GM12873 (cell line): ENCODE measurements around the gene HCN4.

ENCODE experiments used
- CTCF ChIP-seq: IDR thresholded peaks from 2 replicates; pipeline ENCODE4 v1.5.1; 2012; ENCODE audit warnings: low read depth, mild to moderate bottlenecking, moderate library complexity, low read length, control low read depth; ENCODE audit not compliant: insufficient read depth; ENCODE audit errors: missing control alignments

Gene HCN4

GRCh38 chr15:73393336-73393735 is 24.6 kb upstream of the HCN4 start:
- TF ChIP-seq CTCF = no peak

- TF ChIP-seq CTCF = no peak
These were observed 23.3 kb upstream of the HCN4 start for GRCh38 chr15:73392025-73392424.

DNA sequence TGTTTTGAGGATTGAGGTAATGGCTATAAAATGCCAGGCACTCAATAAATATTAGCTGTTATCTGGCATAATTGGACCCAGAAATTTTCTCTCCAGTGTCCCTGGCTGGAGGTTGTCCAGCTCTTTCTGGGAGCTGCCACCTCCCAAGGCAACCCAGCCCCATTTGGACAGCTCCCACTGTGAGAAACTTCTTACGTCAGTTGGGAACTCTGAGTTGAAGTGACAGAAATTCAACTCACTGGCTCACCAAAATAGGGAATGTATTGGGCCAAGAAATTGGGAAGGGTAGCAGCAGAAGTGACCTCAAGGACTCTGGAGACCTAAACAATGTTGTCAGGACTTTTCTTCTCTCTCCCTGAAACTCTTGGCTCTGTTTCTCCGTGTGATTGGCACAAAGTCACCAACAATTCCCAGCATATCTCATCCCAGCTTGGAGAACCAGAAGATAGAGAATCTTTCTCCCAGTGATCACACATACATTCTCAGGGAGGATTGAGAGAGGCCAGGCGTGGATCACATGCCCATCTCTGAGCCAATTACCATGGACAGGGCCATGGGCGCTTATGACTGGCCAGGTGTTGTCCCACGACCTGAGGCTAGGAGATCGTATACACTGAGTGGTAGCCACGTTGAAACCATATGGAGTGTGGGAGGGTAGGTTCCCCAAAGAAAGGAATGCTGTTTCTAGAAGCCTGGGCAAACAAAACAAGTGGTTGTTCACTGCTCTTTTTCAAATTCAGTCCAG is 22.5 kb upstream of the HCN4 start:
- TF ChIP-seq CTCF = no peak

DNA sequence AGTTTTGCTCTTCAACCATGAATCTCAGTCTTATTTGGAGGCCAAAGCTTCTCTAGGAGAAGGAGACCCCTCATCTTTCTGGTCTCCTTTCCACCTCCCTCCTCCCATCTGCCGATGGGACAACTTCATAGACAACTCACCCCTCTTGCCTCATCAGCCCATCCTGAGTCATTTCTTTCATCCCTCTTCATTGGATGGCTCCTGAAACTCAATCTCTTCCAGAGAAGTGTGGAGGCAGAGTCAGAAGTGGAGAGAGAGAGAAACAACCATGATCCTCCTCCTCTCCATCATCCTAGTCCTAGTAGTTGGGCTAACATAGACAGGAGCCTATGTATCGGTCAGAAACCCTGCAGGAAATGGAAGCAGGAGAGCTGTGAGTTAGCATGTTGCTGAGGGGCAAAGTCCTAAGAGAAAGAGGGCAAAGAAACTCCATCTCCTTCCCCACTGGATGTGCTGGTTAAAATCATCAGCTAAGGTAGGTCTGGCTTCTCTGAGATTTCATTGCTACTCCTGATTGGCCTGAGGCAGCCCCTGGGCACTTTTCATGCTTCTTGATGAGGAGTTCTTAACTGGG is 21.3 kb upstream of the HCN4 start:
- TF ChIP-seq CTCF = no peak

DNA sequence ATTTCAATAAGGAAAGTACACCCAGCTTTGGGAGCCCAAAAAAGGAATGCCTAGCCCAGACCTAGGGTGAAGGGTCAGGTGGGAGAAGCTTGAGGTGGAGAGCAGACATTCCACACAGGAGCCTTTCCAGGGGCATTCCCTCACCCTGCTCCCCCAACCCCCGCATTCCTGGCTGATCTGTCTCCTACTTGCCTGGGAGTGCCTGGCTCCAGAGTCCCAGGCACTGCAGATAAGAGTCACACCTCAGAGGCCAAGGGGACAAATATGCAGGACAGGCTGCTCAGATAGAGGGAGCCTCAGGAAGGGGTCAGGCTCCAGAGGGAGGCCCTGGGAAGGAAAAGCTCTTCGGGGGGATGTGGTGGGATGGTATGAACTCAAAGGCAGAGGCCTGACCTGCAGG is 20.8 kb upstream of the HCN4 start:
- no peak for TF ChIP-seq CTCF

DNA sequence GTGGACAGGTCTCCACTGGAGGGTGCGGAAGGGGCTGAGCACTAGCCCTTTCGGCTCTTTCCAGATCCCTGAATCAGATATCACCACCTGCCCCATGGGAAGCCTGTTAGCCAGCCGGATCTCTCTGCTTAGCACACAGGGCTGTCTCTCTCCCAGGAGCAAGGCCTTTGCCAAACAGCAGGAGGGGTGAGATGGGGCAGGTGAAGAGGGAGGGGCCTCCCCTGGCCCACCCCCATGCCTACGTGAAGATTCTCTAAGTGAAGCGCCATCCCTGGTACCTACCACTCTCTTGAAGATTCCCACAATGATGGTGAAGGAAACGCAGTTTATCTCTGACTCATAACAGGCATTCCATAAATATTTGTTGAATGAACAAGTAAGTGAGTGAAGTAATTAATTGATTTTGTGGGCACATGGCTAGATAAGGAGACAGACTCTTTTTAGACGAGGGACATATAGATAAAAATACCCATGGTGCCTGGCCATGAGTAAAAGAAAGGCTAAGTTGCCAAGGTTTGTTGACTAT is 19.6 kb upstream of the HCN4 start:
- no peak for TF ChIP-seq CTCF

DNA sequence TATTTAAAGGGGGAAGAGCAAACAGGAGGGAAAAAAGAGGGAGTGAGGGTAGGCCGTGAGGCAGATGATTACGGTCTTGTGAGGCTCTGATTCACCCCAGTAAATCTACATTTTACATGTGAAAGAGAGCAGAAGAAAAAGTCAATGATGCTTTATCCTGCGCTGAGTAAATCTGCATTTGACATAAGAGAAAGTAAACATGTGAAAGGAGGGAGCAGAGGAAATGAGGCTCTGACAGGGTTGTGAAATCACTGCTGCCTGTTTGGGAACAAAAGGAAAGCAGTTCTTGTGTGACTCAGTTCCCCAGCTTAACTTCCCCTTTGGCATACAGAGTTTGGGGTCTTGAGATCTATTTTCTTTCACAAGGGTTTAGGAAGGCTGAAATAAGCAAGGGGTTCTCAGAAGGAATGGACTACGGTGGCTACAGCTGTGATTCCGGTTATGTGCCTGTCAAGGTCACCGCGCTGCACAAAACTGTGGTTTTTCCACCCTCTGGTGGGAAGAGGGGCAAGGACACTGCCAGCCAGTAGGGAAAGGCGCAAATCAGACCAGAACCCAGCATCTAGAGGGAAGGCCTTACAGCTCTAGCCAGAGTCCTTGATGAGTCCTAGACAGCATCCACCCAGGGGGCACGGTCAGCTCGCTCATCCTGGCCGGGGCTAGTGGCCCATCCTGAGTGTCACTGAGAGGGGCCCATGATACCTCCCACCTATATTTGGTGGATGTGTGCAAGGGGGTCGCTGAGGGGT is 18.9 kb upstream of the HCN4 start:
- TF ChIP-seq CTCF = no peak
